GM23338 (cell line): ENCODE measurements around the gene RAB8B.

Experiments
- CREB1 ChIP-seq: fragments of 250-450 bp; sonication (Bioruptor Pico); IDR thresholded peaks from 2 replicates; pipeline ENCODE4 v1.5.0; 2020; ENCODE audit warnings: low read depth, mild to moderate bottlenecking, moderate library complexity
- CTCF ChIP-seq, 2 experiments: fragments of 200-600 bp in 1 of 2; sonication (generic) in 1 of 2; conservative IDR thresholded peaks; 2 replicates each; pipeline versions ENCODE4 v1.5.1 to v1.6.1; 2016 to 2017; ENCODE audit warnings: antibody characterized with exemption in 2 of 2, low read depth in 2 of 2, mild to moderate bottlenecking in 2 of 2, moderate library complexity in 1 of 2
- ETS1 ChIP-seq: IDR thresholded peaks from 2 replicates; pipeline ENCODE4 v1.6.1; 2016; ENCODE audit warnings: antibody characterized with exemption
- EZH2 ChIP-seq: fragments of 200-600 bp; sonication (generic); IDR thresholded peaks from one replicate; pipeline ENCODE4 v1.8.0; 2017; ENCODE audit warnings: antibody characterized with exemption, mild to moderate bottlenecking, low read depth; ENCODE audit not compliant: unreplicated experiment
- EZH2phosphoT487 ChIP-seq: fragments of 200-600 bp; sonication (generic); IDR thresholded peaks from one replicate; pipeline ENCODE4 v1.8.1; 2018; ENCODE audit warnings: antibody characterized with exemption; ENCODE audit not compliant: unreplicated experiment
- JUNB ChIP-seq: IDR thresholded peaks from one replicate; pipeline ENCODE4 v1.6.1; 2016; ENCODE audit warnings: antibody characterized with exemption; ENCODE audit not compliant: unreplicated experiment
- POLR2AphosphoS5 ChIP-seq: IDR thresholded peaks from 2 replicates; pipeline ENCODE4 v1.6.1; 2016; ENCODE audit warnings: antibody characterized with exemption, low read depth
- REST ChIP-seq: IDR thresholded peaks from one replicate; pipeline ENCODE4 v1.6.1; 2018; ENCODE audit warnings: antibody characterized with exemption; ENCODE audit not compliant: unreplicated experiment
- STAT1 ChIP-seq: IDR thresholded peaks from one replicate; pipeline ENCODE4 v1.6.1; 2016; ENCODE audit warnings: antibody characterized with exemption; ENCODE audit not compliant: unreplicated experiment
- ZNF114 ChIP-seq: fragments of 250-450 bp; sonication (Bioruptor Pico); IDR thresholded peaks from 2 replicates; pipeline ENCODE4 v1.5.0; 2020; ENCODE audit warnings: mild to moderate bottlenecking, moderate library complexity

- TF ChIP-seq CTCF (conservative IDR thresholded peaks at IDR 0.05; ENCODE audit: low read depth in 2 of 2) (no peak), CREB1 (CRISPR knock-in tag) (no peak), ETS1 (no peak), EZH2phosphoT487 (no peak), EZH2 (no peak), POLR2AphosphoS5 (no peak), REST (no peak), JUNB (no peak), STAT1 (no peak), ZNF114 (CRISPR knock-in tag) (no peak)
Measured at GRCh38 chr15:63294359-63294758, 105.0 kb downstream of the RAB8B start.
